ENCODE results near the gene ZDHHC9.

The ZDHHC9 gene

GRCh38 chrX:129818123-129818522 is 25.6 kb downstream of the ZDHHC9 start:
- DNase-seq (ENCODE audit: low read depth), result no peak

- DNase-seq (ENCODE audit: low read depth), result no peak
Measured at GRCh38 chrX:129813662-129814368, 29.9 kb downstream of the ZDHHC9 start.

DNA sequence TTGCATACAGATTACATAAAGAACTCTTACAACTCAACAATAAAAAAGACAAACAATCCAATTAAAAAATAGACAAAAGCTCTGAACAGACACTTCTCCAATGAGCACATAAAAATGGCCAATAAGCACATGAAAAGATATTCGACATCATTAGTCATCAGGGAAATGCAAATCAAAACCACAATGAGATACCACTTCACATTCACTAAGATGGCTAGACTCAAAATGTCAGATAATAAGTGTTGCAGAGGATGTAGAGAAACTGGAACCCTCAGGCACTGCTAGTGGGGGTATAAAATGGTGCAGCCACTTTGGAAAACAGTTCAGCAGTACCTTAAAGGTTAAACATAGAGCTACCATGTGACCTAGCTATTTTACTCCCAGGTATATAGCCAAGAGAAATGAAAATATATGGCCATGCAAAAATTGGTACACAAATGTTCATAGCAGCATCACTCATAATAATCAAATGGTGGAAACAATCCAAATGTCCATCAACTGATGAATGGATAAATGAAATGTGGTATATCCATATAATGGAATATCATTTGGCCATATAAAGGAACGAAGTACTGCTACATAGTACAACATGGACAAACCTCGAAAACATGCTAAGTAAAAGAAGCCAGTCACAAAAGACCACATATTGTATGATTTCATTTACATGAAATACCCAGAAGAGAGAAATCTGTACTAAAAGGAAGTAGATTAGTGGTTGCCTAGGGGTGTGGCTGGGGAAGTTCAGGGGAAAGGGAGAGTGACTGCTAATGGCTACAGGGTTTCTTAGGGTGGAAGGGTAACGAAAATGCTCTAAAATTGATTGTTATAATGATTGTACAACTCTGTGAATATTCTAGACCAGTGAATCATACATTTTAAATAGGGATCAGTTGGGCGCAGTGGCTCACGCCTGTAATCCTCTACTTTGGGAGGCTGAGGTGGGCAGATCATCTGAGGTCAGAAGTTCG is 34.6 kb downstream of the ZDHHC9 start:
- DNase-seq (ENCODE audit: low read depth), result no peak

DNA sequence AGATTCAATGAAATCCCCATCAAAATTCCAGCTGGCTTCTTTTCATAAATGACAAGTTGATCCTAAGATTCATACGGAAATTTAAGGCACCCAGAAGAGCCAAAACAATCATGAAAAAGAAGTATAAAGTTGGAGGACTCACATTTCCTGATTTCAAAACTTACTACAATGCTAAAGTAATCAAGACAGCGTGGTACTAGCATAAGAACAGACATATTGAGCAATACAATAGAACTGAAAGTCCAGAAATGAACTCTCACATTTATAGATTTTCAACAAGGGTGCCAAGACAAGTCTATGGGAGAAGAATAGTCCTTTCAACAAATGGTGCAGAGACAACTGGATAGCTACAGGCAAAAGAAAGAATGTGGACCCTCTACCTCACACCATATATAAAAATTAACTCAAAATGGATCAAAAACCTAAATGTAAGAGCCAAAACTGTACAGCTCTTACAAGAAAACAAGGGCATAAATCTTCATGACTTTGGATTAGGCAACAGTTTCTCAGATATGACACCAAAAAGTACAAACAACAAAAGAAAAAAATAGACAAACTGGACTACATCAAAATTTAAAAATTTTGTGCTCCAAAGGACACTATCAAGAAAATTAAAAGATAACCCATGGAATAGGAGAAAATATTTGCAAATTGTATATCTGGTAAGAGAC is 35.4 kb downstream of the ZDHHC9 start:
- DNase-seq (ENCODE audit: low read depth), result no peak

DNA sequence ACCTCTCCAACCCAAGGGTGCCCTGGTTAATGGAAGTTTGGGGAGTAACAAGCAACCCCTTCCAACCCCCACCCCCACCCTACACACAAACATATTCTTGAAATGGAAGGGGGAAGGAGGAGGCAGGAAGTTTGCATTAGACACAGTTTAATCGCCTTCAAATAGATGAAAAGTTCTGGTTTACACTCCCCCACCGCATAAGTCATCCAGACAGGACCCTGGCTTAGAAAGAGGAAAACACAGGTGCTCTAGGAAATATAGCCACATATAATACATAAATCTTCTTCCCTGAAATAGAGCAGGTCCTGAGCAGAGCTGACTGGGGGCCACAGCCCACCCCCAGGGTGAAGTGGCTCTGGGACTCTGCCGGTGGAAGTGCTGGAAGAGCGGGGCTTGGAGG is 38.9 kb downstream of the ZDHHC9 start:
- DNase-seq (ENCODE audit: low read depth), result no peak

DNA sequence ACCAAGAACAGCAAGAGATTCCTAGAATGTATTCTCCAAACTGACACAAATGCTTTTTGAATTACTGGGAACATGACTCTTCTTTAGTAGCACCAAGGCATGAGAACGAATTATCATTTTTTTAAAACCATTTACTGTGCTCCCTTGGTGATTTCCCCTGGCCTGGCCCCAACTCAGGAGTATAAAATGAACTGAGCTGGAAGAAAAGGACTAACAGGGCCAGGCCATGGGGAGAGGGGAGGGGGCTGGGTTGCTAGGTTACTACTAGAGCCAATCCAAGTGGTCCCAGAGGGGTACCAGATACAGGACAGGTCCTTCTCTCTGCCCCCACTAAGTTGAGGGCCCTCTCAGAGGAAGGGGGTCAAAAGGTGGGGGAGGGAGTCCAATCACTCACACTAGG is 40.8 kb downstream of the ZDHHC9 start:
- DNase-seq (ENCODE audit: low read depth), result no peak

- no peak for DNase-seq (ENCODE audit: low read depth)
Measured at GRCh38 chrX:129800186-129800585, 43.5 kb downstream of the ZDHHC9 start.

GRCh38 chrX:129798888-129799287 is 44.8 kb downstream of the ZDHHC9 start:
- DNase-seq (ENCODE audit: low read depth), result peak; percentile 26

- DNase-seq (ENCODE audit: low read depth), result no peak
Measured at GRCh38 chrX:129798456-129798855, 45.2 kb downstream of the ZDHHC9 start.

- no peak for DNase-seq (ENCODE audit: low read depth)
Measured at GRCh38 chrX:129797251-129797906, 46.3 kb downstream of the ZDHHC9 start.

DNA sequence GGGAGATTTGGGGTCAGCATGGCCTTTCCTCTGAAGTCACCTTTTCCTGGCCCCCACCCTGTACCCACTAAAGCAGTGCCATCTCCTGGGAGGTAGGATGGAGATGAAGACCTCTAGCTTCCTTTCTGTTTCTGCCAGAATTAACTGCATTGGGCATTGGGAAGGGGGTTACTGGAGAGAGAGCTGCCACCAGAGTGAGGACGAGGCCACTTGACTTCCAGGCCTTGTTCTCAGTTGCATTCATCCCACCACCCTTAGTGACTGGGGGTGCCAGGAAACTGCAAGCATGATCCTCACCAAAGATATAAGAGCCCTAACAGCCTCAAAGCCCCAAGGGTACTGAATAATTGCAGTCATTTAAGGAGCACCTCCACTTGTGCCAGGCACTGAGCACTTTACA is 48.1 kb downstream of the ZDHHC9 start:
- no peak for DNase-seq (ENCODE audit: low read depth)

- DNase-seq (ENCODE audit: low read depth), result no peak
Measured at GRCh38 chrX:129793604-129794191, 50.0 kb downstream of the ZDHHC9 start.

- DNase-seq (ENCODE audit: low read depth), result no peak
Measured at GRCh38 chrX:129792586-129793291, 50.9 kb downstream of the ZDHHC9 start.

DNA sequence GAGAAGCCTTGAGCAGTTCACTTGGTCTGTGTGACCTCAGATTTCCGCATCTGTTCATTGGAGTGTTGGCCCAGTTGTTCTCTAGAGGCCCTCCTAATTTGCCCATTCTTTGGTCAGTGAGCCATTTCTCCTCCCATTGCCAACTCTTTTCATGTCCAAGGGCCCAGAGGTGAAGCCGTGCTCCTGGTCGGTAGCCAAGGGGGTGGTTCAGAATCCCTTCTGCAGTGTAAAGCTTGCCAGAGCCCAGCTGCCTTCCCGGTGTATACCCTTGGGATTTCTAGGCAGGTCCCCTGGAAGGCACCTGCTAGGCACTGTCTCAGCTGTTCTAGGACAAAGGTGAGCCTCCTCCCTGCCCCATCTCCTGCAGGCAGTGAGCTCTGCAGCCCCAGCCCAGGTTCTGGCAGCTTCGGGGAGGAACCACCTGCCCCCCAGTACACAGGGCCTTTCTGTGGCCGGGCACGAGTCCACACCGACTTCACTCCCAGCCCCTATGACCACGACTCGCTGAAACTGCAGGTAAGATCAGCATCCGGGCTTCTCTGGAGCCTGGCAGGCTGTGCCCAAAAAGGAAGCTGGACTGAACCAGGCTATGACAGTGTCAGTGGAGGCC is 51.6 kb downstream of the ZDHHC9 start:
- DNase-seq (ENCODE audit: low read depth), result no peak

DNA sequence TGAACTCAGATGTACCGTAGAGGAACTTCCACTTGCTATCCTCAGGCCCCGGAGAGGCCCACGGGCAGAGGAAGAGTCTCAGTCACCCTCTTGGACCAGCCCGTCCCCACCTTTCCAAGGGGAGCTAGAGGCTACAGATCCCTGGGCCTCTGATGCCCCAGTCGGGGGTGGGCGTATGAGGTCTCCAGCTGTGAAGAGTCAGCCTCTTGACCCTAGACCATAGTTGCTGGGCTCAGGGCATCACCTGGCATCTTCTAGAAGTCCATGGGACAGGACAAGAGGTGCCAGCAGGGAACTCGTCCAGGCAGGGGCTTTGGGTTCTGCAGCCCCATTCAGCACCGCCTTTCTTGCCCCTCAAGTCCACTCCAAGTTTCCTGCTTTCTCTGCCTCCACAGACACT is 52.4 kb downstream of the ZDHHC9 start:
- no peak for DNase-seq (ENCODE audit: low read depth)

DNA sequence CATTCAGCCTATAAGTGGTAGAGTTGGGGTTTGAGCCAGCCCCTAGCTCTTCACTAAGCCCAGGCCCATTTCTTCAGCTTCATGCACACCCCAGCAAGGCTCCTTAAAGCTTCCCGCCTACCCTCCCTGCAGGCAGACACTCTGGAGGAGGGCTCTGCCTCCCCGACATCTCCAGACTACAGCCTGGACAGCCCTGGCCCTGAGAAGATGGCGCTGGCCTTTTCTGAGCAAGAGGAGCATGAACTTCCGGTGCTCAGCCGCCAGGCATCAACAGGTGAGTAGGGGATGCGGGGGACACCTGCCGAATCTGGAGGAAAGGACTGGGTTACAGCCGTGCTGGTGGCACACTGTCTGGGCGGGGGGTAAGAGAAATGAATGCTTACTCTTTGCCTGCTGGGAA is 52.9 kb downstream of the ZDHHC9 start:
- no peak for DNase-seq (ENCODE audit: low read depth)

DNA sequence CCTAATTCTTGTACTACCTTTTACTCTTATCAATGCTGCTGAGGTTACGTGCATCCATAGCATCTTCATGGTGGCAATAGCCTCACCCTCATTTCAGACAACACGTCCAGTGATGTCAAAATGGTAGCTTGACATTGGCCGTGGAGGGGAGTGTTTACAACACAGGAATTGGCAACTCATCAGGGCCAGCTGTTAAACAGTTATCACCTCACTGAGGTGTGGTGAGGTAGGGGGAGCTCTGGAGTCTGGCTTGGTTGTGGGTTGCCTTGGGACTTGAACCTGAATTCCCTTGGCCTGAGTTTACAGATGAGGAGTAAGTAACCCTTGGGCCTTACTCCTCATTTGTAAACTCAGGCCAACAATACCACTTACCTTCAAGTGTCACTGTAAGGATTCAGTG is 53.5 kb downstream of the ZDHHC9 start:
- DNase-seq (ENCODE audit: low read depth), result no peak

DNA sequence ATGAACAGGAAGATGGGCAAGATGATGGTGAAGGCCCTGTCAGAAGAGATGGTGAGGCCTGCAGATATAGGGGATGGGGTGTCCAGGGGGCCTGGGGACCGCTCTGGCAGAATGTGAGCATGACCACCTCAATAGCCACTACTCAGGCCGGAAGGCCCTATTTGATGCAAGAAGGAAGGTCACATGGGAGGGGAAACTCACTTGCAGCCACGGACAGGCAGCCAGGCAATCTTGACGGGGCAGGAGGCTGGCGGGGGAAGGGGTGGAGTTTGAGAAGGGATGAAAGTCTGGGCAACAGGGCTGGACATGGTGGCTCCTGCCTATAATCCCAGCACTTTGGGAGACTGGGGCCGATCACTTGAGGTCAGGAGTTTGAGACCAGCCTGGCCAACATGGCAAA is 55.2 kb downstream of the ZDHHC9 start:
- DNase-seq (ENCODE audit: low read depth), result no peak

GRCh38 chrX:129787336-129788055 is 56.2 kb downstream of the ZDHHC9 start:
- no peak for DNase-seq (ENCODE audit: low read depth)

- no peak for DNase-seq (ENCODE audit: low read depth)
Measured at GRCh38 chrX:129786210-129786651, 57.5 kb downstream of the ZDHHC9 start.

Data from activated T-helper 9 cell treated with anti-CD3 and anti-CD28 coated beads, Interleukin-2, amount 50 U/mL, for 16 hours (primary cell).